ENCODE results near the gene ME3. TPM values are rescaled to one million over a fixed set of nuclear protein-coding genes. Genes with fewer than 3 reads are reported as not detected.

Gene ME3
- total and polyA plus RNA-seq, 2 donors (not counting 1 experiment from before 2014, with no cell fraction given), result 1.3 TPM; not detected in 1

DNA sequence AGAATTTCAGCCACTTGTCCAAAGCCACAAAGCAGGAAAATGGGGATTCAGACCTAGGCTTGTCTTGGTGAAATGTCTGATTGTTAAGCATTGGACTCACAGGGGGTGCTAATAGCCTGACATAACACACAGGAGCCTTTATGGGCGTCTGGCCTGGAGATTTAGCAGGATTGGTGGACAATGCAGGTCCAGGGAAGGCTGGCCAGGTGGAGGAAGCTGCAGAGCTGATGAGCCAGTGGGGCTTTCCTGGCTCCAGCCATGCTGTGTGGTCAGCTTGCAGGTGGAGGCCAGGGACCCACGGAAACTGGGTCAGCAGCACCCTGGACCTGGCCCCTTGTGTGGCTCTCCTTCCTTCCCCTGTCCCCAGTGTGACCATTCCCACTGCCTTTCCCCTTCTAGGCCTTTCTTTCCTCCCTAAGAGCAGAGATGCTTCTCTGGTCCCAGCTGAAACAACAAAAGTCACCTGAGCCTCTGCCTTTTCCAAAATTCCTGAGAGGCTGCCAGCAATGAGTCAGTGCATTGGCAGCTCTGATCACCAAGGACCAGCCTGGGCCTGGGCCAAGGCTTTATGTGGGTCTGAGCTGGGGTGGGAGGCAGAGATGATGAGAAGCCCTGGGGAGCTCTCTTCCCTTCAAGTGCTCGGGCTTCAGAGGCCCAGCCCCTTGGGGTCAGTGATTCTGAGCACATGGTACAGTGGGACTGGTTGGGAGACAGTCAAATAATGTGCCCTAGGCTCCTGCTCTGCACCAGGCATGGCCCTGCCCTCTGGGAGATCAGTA lies 212.5 kb downstream of the ME3 start:
- H4K20me1 ChIP-seq (ENCODE audit: control insufficient read depth, insufficient read depth, low read length, poor library complexity, severe bottlenecking), result no peaks in the 10 kb centered on the region
- H3K79me2 ChIP-seq (ENCODE audit: control insufficient read depth, insufficient read depth, low read length), result no peaks in the 10 kb centered on the region
- Mint-ChIP-seq H3K9me3 (ENCODE audit: insufficient read depth) (no peaks in the 10 kb centered on the region), H3K27me3 (peaks cover 4% of the 10 kb centered on the region), H3K27ac (no peak overlapping the region), H3K4me1 (no peaks in the 10 kb centered on the region), H3K4me3 (no peak overlapping the region)
- ChIA-PET CTCF (interaction anchor here (1.7 kb wide), 1 partner anchor 9 kb away, joined by 3 read pairs; no protein-coding TSS in a partner anchor), POLR2A (no interaction called here)
- no peak for ATAC-seq (ENCODE audit: low read depth)
- no peak overlapping the region for H3K9ac ChIP-seq (ENCODE audit: low read length)
- no peak for TF ChIP-seq EZH2 (IDR thresholded peaks at IDR 0.05; ENCODE audit: borderline replicate concordance, insufficient read depth, low read depth, low read length, poor library complexity, severe bottlenecking)
- TF ChIP-seq, protein P1, sequence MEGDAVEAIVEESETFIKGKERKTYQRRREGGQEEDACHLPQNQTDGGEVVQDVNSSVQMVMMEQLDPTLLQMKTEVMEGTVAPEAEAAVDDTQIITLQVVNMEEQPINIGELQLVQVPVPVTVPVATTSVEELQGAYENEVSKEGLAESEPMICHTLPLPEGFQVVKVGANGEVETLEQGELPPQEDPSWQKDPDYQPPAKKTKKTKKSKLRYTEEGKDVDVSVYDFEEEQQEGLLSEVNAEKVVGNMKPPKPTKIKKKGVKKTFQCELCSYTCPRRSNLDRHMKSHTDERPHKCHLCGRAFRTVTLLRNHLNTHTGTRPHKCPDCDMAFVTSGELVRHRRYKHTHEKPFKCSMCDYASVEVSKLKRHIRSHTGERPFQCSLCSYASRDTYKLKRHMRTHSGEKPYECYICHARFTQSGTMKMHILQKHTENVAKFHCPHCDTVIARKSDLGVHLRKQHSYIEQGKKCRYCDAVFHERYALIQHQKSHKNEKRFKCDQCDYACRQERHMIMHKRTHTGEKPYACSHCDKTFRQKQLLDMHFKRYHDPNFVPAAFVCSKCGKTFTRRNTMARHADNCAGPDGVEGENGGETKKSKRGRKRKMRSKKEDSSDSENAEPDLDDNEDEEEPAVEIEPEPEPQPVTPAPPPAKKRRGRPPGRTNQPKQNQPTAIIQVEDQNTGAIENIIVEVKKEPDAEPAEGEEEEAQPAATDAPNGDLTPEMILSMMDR (IDR thresholded peaks at IDR 0.05), result no peak
- no peaks in the 10 kb centered on the region for H3K27me3 ChIP-seq (replicated peaks in 1 of 4; ENCODE audit: control extremely low read depth in 1 of 4, control insufficient read depth in 3 of 4, insufficient read depth in 4 of 4, low read length in 3 of 4)
- H3K4me1 ChIP-seq (ENCODE audit: control insufficient read depth in 2 of 2, insufficient read depth in 2 of 2, low read length in 2 of 2), result peaks cover 0 to 3% of the 10 kb centered on the region in 2 donors
- no peak overlapping the region for H3K4me3 ChIP-seq (ENCODE audit: control extremely low read depth in 1 of 5, extremely low read depth in 1 of 5, insufficient read depth in 1 of 5, low read depth in 2 of 5, low read length in 4 of 5)
- H3K4me2 ChIP-seq (replicated peaks; ENCODE audit: low read depth, low read length, poor library complexity, severe bottlenecking), result no peak overlapping the region
- H3K9me3 ChIP-seq (ENCODE audit: control extremely low read depth in 1 of 3, control insufficient read depth in 2 of 3, insufficient read depth in 1 of 3, low read length in 2 of 3), result no peaks in the 10 kb centered on the region
- H2AFZ ChIP-seq (ENCODE audit: insufficient read depth, low read depth, low read length, poor library complexity, severe bottlenecking), result no peak overlapping the region
- DNase-seq, result no peak
- intact Hi-C loops (cut with micrococcal nuclease), result loop anchor here (10.0 kb wide), 2 partner anchors 865 to 965 kb away; no protein-coding TSS in a partner anchor
- H3K36me3 ChIP-seq (replicated peaks in 1 of 2; ENCODE audit: control extremely low read depth in 1 of 2, control insufficient read depth in 1 of 2, extremely low read depth in 1 of 2, insufficient read depth in 2 of 2, low read length in 1 of 2), result no peaks in the 10 kb centered on the region
- WGBS (ENCODE audit: insufficient coverage), result 68% methylated on average over 3 of the region's 3 CpGs
- no peak overlapping the region for H3K27ac ChIP-seq (ENCODE audit: low read length in 2 of 2)

DNA sequence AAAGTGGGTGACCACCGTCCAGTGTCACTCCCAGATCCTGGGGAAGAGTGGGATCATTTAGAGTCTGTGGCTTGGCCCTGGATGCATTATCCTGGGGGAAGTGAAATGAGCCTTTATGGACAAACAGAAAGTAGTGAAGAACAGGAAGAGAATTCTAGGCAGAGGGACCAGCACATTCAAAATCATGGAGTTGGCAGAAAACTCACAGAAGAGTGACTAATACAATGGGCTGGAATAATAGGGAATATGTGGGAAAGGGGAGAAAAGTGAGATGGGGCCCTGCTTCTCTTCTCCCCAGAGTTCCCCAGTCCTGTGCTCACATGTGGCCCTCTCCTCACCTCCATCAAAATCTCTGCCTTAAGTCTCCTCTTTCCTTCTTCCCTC lies 213.4 kb downstream of the ME3 start:
- ChIA-PET CTCF (interaction anchor here (1.7 to 2.3 kb wide), 2 partner anchors 10 to 358 kb away, joined by 3 to 10 read pairs; no protein-coding TSS in a partner anchor), POLR2A (no interaction called here)
- 100% methylated on average over 1 of the region's 1 CpG for WGBS (ENCODE audit: insufficient coverage)
- Histone ChIP-seq H3K9ac (ENCODE audit: low read length) (no peak overlapping the region), H3K27ac (ENCODE audit: low read length in 2 of 2) (no peak overlapping the region), H3K36me3 (replicated peaks in 1 of 2; ENCODE audit: control extremely low read depth in 1 of 2, control insufficient read depth in 1 of 2, extremely low read depth in 1 of 2, insufficient read depth in 2 of 2, low read length in 1 of 2) (no peaks in the 10 kb centered on the region), H3K4me1 (ENCODE audit: control insufficient read depth in 2 of 2, insufficient read depth in 2 of 2, low read length in 2 of 2) (peaks cover 0 to 3% of the 10 kb centered on the region in 2 donors), H3K4me2 (replicated peaks; ENCODE audit: low read depth, low read length, poor library complexity, severe bottlenecking) (no peak overlapping the region), H4K20me1 (ENCODE audit: control insufficient read depth, insufficient read depth, low read length, poor library complexity, severe bottlenecking) (no peaks in the 10 kb centered on the region), H3K79me2 (ENCODE audit: control insufficient read depth, insufficient read depth, low read length) (no peaks in the 10 kb centered on the region), H2AFZ (ENCODE audit: insufficient read depth, low read depth, low read length, poor library complexity, severe bottlenecking) (no peak overlapping the region), H3K27me3 (replicated peaks in 1 of 4; ENCODE audit: control extremely low read depth in 1 of 4, control insufficient read depth in 3 of 4, insufficient read depth in 4 of 4, low read length in 3 of 4) (no peaks in the 10 kb centered on the region), H3K4me3 (ENCODE audit: control extremely low read depth in 1 of 5, extremely low read depth in 1 of 5, insufficient read depth in 1 of 5, low read depth in 2 of 5, low read length in 4 of 5) (no peak overlapping the region), H3K9me3 (ENCODE audit: control extremely low read depth in 1 of 3, control insufficient read depth in 2 of 3, insufficient read depth in 1 of 3, low read length in 2 of 3) (no peaks in the 10 kb centered on the region)
- Mint-ChIP-seq H3K27me3 (peaks cover 4% of the 10 kb centered on the region), H3K4me1 (no peaks in the 10 kb centered on the region), H3K9me3 (ENCODE audit: insufficient read depth) (no peaks in the 10 kb centered on the region), H3K27ac (no peak overlapping the region), H3K4me3 (no peak overlapping the region)
- ATAC-seq (ENCODE audit: low read depth) (no peak), DNase-seq (no peak)
- intact Hi-C loops (cut with micrococcal nuclease), result loop anchor here (10.0 kb wide), 2 partner anchors 864 to 966 kb away; no protein-coding TSS in a partner anchor
- no peak for TF ChIP-seq EZH2 (IDR thresholded peaks at IDR 0.05; ENCODE audit: borderline replicate concordance, insufficient read depth, low read depth, low read length, poor library complexity, severe bottlenecking)
- TF ChIP-seq, protein P1 (IDR thresholded peaks at IDR 0.05), result no peak
